CD4-positive, CD25-positive, alpha-beta regulatory T cell (primary cell): ENCODE measurements around the gene REEP1. TPM values are rescaled to one million over a fixed set of nuclear protein-coding genes. Genes with fewer than 3 reads are reported as not detected.

Experiments
- ATAC-seq, 2 donors: fragments of 150-1000 bp; cut with Tn5 transposase; one replicate each; pipeline ENCODE4 v1.10.0; 2021; ENCODE audit warnings: low read depth in 2 of 2, moderate number of reproducible peaks in 2 of 2, moderate library complexity in 1 of 2
- DNase-seq, 3 donors: peaks; one replicate each; pipeline versions ENCODE4 v3.0.0 to v3.0.0-alpha.2; 2012 to 2022; ENCODE audit warnings: mixed read lengths in 1 of 3
- H3K27ac ChIP-seq: one replicate; pipeline ENCODE4 v1.7.0; 2013; ENCODE audit warnings: mild to moderate bottlenecking, low read length; ENCODE audit not compliant: insufficient read depth, poor library complexity, severe bottlenecking
- H3K27me3 ChIP-seq: one replicate; pipeline ENCODE4 v1.7.0; 2013; ENCODE audit warnings: low read length; ENCODE audit not compliant: control insufficient read depth, insufficient read depth
- H3K36me3 ChIP-seq: one replicate; pipeline ENCODE4 v1.7.0; 2013; ENCODE audit warnings: mild to moderate bottlenecking, low read length, moderate library complexity; ENCODE audit not compliant: control insufficient read depth, insufficient read depth
- H3K4me1 ChIP-seq: 2 replicates; pipeline ENCODE4 v1.7.0; 2013; ENCODE audit warnings: mild to moderate bottlenecking, low read length; ENCODE audit not compliant: insufficient read depth, control insufficient read depth, poor library complexity, severe bottlenecking
- H3K4me3 ChIP-seq: one replicate; pipeline ENCODE4 v1.7.0; 2013; ENCODE audit warnings: low read depth, mild to moderate bottlenecking, low read length, moderate library complexity
- H3K9me3 ChIP-seq, 2 experiments: 1 replicate in 1 of 2; 2 replicates in 1 of 2; pipeline ENCODE4 v1.7.0; 2013; ENCODE audit warnings: low read length in 2 of 2, mild to moderate bottlenecking in 1 of 2, moderate library complexity in 1 of 2; ENCODE audit not compliant: control insufficient read depth in 2 of 2
- H3K27ac Mint-ChIP-seq, 3 donors: one replicate each; pipeline ENCODE4 v1.8.0; 2020 to 2022; ENCODE audit warnings: mild to moderate bottlenecking in 3 of 3, mixed read lengths in 3 of 3, moderate library complexity in 2 of 3
- H3K27me3 Mint-ChIP-seq: one replicate; pipeline ENCODE4 v1.8.0; 2022; ENCODE audit warnings: mild to moderate bottlenecking, mixed read lengths
- H3K36me3 Mint-ChIP-seq: one replicate; pipeline ENCODE4 v1.8.0; 2020; ENCODE audit warnings: mixed read lengths
- H3K4me1 Mint-ChIP-seq, 4 donors: one replicate each; pipeline ENCODE4 v1.8.0; 2020 to 2022; ENCODE audit warnings: mixed read lengths in 4 of 4, mild to moderate bottlenecking in 1 of 4
- H3K4me3 Mint-ChIP-seq, 4 donors: one replicate each; pipeline ENCODE4 v1.8.0; 2020 to 2022; ENCODE audit warnings: mild to moderate bottlenecking in 4 of 4, mixed read lengths in 4 of 4, moderate library complexity in 3 of 4
- H3K9me3 Mint-ChIP-seq, 7 donors: one replicate each; pipeline ENCODE4 v1.8.0; 2020 to 2022; ENCODE audit warnings: mixed read lengths in 7 of 7, mild to moderate bottlenecking in 3 of 7, moderate library complexity in 2 of 7
- polyA plus RNA-seq, 4 donors: library from polyadenylated mRNA; unstranded; fragments of 300-500 nt; fragmentation: Illumina TruSeq; gene quantifications; one replicate each; pipeline ENCODE4 v1.2.3, GENCODE V29; 2021
- total RNA-seq: library from RNA; stranded (reverse); gene quantifications from one replicate; pipeline ENCODE4 v1.2.3, GENCODE V29; 2022

Gene REEP1
- total and polyA plus RNA-seq, 5 donors from 2014 or later, result not detected

DNA sequence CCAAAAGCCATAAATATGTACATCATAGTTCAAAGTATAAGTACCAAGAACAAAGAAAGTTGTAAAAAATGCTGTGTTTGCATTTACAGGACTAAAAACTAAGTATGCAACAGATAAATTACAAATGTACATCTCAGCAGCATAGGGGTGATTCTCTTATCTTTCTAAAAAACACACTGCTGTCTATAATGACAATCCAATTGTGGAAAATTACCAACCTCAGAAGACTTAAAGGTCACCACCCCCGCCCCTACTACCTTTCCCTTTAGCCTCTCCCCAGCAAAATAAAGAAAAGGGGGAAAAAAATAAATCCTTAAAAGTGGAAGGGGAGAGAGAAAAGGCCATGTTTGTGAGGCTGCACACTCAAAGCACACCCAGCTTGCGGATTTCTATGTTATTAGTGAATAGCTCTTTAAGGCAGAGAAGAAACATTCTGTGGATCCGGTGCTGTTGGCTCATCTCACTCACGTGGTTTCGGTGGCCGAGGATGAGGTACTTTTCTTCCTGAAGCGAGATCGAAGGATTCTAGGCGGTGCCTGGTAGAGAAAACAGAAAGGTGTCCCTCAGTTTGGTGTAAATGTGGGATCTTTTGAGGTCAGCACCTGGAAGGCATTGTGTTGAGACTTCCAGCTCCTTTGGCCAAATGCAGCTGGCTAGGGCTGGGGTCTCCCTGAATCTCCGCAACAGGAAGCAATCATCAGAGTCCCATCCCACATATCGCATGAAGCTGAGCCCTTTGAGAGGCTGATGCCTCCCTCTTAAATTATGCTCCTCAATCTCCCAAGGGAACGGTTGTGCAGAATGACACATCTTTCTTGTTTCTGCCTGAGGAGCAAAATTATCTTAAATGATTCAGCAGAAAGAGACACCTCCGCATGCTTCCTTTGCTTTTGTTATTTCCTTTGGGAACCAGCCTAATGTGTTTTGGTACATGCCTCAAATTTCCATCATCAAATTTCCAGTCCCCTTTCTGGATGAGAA is 120.6 kb downstream of the REEP1 start:
- Mint-ChIP-seq H3K4me1 (peaks cover 0 to 16% (median 3%) of the 10 kb centered on the region in 4 donors), H3K27ac (no peak overlapping the region), H3K9me3 (no peaks in the 10 kb centered on the region), H3K36me3 (peaks cover 13% of the 10 kb centered on the region), H3K27me3 (no peaks in the 10 kb centered on the region), H3K4me3 (no peak overlapping the region)
- no peaks in the 10 kb centered on the region for H3K27me3 ChIP-seq
- DNase-seq (no peak), ATAC-seq (no peak)
- no peak overlapping the region for H3K27ac ChIP-seq
- no peaks in the 10 kb centered on the region for H3K4me1 ChIP-seq
- no peaks in the 10 kb centered on the region for H3K9me3 ChIP-seq
- no peak overlapping the region for H3K4me3 ChIP-seq
- peaks cover 26% of the 10 kb centered on the region for H3K36me3 ChIP-seq

DNA sequence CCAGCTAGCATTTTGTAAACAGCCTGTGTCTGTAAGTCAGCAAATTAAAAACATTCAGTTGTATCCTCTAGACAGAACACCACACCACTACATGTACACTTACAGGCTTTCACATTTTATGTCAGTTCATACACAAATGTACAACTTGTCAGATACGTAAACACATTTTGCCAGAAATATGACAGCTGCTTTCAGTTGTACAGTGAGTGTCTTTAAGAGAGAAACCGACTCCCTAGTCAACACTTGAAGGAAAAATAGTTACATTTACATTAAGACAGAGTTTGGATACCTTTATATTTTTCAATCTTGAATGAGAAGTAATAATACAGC is 123.0 kb downstream of the REEP1 start:
- H3K36me3 ChIP-seq, result peaks cover 50% of the 10 kb centered on the region
- no peak overlapping the region for H3K4me3 Mint-ChIP-seq

DNA sequence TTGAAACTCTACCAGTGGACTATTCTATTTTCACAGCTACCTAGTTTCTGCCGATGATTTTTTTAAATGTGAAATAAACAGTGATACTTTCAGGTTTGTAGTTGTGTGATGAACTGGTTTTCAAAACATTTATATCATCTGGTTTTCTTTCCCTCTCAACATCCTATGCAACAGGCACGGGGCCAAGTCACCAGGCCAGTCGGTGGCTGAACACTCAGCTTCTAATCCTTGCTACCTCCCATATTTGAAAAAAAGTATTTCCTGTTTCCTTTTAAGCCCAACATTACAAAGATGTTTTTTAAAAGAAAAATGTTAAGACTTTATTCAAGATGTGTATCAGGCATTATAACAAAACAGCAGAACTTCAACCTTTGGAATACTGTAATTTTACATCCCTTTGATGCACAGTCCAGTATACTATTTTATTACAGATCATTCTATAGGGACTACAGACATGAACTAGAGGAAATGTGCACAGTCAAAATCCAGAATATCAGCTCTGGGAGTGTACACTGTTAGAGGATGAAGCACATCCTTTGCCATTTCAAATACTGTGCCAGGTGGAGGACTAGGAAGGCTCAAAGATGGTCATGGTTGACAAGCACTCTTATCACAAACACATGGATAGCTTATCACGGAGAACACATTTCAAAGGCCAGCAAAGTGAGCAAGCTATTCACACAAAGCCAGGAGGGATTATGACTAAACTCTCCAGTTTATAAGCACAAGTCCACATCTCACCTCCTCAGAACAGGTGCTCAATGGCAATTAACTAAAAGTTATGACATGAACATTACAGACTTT is 123.5 kb downstream of the REEP1 start:
- H3K27me3 ChIP-seq, result no peaks in the 10 kb centered on the region
- peaks cover 55% of the 10 kb centered on the region for H3K36me3 ChIP-seq
- ATAC-seq (no peak), DNase-seq (no peak)
- Mint-ChIP-seq H3K27ac (peak overlapping the region in 2 of 3 donors; percentile 34 to 49), H3K36me3 (peaks cover 34% of the 10 kb centered on the region), H3K4me3 (no peak overlapping the region), H3K9me3 (no peaks in the 10 kb centered on the region), H3K27me3 (no peaks in the 10 kb centered on the region), H3K4me1 (peaks cover 0 to 5% (median 0%) of the 10 kb centered on the region in 4 donors)
- no peaks in the 10 kb centered on the region for H3K9me3 ChIP-seq
- no peak overlapping the region for H3K4me3 ChIP-seq
- no peaks in the 10 kb centered on the region for H3K4me1 ChIP-seq
- H3K27ac ChIP-seq, result no peak overlapping the region

More for the DNA sequence above, 123.0 kb downstream of the REEP1 start:
- Mint-ChIP-seq H3K36me3 (peaks cover 32% of the 10 kb centered on the region), H3K4me1 (peaks cover 0 to 5% (median 0%) of the 10 kb centered on the region in 4 donors), H3K9me3 (no peaks in the 10 kb centered on the region), H3K27ac (no peak overlapping the region), H3K27me3 (no peaks in the 10 kb centered on the region)
- Histone ChIP-seq H3K4me3 (no peak overlapping the region), H3K27me3 (no peaks in the 10 kb centered on the region), H3K9me3 (no peaks in the 10 kb centered on the region), H3K27ac (no peak overlapping the region), H3K4me1 (no peaks in the 10 kb centered on the region)
- DNase-seq (no peak), ATAC-seq (no peak)

DNA sequence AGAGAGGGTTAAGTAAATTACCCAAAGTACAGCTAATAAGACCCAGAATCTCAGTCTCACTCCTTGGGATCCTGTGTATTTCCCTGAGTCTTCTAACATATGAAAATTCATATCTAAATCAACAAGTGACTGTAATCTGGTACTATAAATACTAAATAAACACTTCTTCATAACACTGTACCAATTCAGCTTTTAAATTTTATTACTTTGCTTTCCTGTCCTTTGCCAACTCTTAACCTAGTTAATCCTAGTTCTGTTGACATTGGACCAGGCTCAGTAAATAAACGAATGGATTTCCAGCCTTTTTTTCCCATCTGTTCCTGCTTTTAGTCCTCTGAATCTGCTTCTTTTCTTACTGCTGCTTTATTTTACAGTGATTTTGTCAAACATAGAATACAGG is 124.4 kb downstream of the REEP1 start:
- no peaks in the 10 kb centered on the region for H3K27me3 Mint-ChIP-seq
- H3K4me1 Mint-ChIP-seq, result peaks cover 0 to 5% (median 0%) of the 10 kb centered on the region in 4 donors
- H3K36me3 ChIP-seq, result peaks cover 62% of the 10 kb centered on the region
- H3K9me3 Mint-ChIP-seq, result no peaks in the 10 kb centered on the region
- ATAC-seq, result no peak
- no peaks in the 10 kb centered on the region for H3K27me3 ChIP-seq
- H3K36me3 Mint-ChIP-seq, result peaks cover 39% of the 10 kb centered on the region
- H3K4me3 Mint-ChIP-seq, result no peak overlapping the region
- no peak overlapping the region for H3K27ac ChIP-seq
- H3K4me1 ChIP-seq, result no peaks in the 10 kb centered on the region
- DNase-seq, result no peak
- no peak overlapping the region for H3K27ac Mint-ChIP-seq
- no peak overlapping the region for H3K4me3 ChIP-seq
- no peaks in the 10 kb centered on the region for H3K9me3 ChIP-seq

DNA sequence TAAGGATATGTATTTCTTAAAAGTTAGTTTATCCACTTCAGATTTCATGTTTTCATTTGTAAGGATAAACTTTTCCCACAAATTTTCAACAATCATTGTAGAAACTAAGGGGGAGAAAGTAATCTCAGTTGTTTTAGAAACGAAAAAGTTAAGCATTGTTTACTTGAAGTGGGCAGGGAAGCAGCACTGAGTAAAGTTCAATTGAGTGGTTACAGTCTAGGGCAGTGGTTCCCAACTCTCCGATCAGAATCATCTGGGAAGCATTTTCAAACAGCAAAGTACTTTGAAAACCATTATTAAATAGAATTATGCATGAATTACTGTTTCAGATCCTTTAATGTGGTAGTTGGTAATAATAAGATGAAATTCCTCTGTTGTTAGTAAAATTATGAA is 125.6 kb downstream of the REEP1 start:
- H3K36me3 Mint-ChIP-seq, result peaks cover 44% of the 10 kb centered on the region
- no peak for DNase-seq

DNA sequence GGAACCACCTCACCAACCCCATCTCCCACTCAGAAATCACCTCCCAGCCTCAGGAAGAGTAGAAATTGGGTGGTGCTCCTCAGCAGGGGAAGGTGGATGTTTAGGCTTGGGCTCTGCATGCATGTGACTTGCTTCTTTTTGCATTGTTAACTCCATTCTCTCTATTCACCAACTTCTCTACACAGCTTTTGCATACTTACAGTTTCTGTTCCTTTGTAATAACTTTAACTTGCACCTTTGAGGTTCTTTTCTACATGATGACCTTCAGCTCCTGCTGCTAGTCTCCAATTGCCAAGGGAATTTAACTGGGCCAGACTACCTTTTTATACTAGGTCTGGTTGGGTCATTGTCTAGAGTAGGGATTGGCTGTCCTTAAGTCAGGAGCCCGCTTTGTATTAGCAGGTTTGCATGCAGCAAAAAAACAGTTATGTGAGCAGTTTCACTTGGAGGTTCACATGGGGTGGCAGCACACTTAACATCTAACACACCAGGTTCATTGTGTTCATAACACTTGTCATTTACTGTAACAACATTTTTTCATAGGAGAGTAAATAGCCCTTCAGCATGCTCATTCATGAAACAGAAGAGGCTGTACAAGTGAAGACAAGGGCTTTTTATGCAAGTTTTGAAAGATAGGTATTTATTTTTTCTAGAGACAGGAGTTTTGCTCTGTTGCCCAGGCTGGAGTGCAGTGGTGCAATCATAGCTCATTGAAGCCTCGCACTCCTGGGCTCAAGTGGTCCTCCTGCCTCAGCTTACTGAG is 126.2 kb downstream of the REEP1 start:
- peaks cover 0 to 3% (median 0%) of the 10 kb centered on the region in 4 donors for H3K4me1 Mint-ChIP-seq
- H3K27me3 Mint-ChIP-seq, result no peaks in the 10 kb centered on the region
- peak overlapping the region in 1 of 3 donors; percentile 10 for H3K27ac Mint-ChIP-seq
- no peaks in the 10 kb centered on the region for H3K9me3 Mint-ChIP-seq
- H3K4me1 ChIP-seq, result no peaks in the 10 kb centered on the region
- H3K9me3 ChIP-seq, result no peaks in the 10 kb centered on the region
- H3K36me3 ChIP-seq, result peaks cover 80% of the 10 kb centered on the region
- peaks cover 46% of the 10 kb centered on the region for H3K36me3 Mint-ChIP-seq
- no peak overlapping the region for H3K4me3 ChIP-seq
- ATAC-seq (no peak), DNase-seq (no peak)
- no peak overlapping the region for H3K4me3 Mint-ChIP-seq
- H3K27me3 ChIP-seq, result no peaks in the 10 kb centered on the region
- H3K27ac ChIP-seq, result no peak overlapping the region

More for the DNA sequence above, 125.6 kb downstream of the REEP1 start:
- Mint-ChIP-seq H3K4me3 (no peak overlapping the region), H3K4me1 (peaks cover 0 to under 1% (median 0%) of the 10 kb centered on the region in 4 donors), H3K27ac (peak overlapping the region in 2 of 3 donors; percentile 7 to 31), H3K9me3 (no peaks in the 10 kb centered on the region), H3K27me3 (no peaks in the 10 kb centered on the region)
- Histone ChIP-seq H3K4me1 (no peaks in the 10 kb centered on the region), H3K27me3 (no peaks in the 10 kb centered on the region), H3K9me3 (no peaks in the 10 kb centered on the region), H3K4me3 (no peak overlapping the region), H3K36me3 (peaks cover 74% of the 10 kb centered on the region), H3K27ac (no peak overlapping the region)
- no peak for ATAC-seq

DNA sequence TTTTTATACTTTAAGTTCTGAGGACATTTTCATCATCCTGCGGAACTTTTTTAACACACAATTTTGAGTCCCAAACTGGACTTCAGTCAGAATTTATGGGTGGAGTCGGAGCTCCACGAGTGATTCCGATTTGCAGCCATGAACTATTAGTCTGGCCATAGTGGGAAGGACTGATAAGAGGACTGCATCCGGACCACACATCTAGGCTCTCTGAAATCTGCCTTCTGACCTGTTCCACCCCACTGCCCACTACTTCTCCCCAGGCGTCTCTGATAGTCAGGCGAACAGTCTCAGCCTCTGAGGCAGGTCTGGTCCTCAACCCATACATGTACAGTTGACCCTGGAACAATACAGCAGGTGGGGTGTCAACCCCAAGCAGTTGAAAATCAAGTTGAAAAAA is 133.0 kb downstream of the REEP1 start:
- no peaks in the 10 kb centered on the region for H3K9me3 ChIP-seq
- DNase-seq, result no peak
- peak overlapping the region in 1 of 4 donors; percentile 43 for H3K4me3 Mint-ChIP-seq
- peaks cover 17 to 41% (median 33%) of the 10 kb centered on the region in 4 donors for H3K4me1 Mint-ChIP-seq
- no peak overlapping the region for H3K27ac ChIP-seq
- H3K27me3 ChIP-seq, result no peaks in the 10 kb centered on the region
- no peaks in the 10 kb centered on the region for H3K27me3 Mint-ChIP-seq
- peak overlapping the region in 1 of 3 donors; percentile 23 for H3K27ac Mint-ChIP-seq
- H3K9me3 Mint-ChIP-seq, result no peaks in the 10 kb centered on the region
- ATAC-seq, result no peak
- H3K4me1 ChIP-seq, result peaks cover 10% of the 10 kb centered on the region
- H3K36me3 Mint-ChIP-seq, result peaks cover 14% of the 10 kb centered on the region
- H3K4me3 ChIP-seq, result no peak overlapping the region
- H3K36me3 ChIP-seq, result peaks cover 30% of the 10 kb centered on the region
